Tibial nerve (tissue), 4 donors: ENCODE measurements around the gene RBM26. TPM values are rescaled to one million over a fixed set of nuclear protein-coding genes. Genes with fewer than 3 reads are reported as not detected.

Source experiments
- DNase-seq, 2 donors: peaks; one replicate each; pipeline ENCODE4 v3.0.0-alpha.2; 2019; ENCODE audit warnings: low spot score in 2 of 2
- H3K27ac ChIP-seq, 4 donors: fragments of 200-600 bp; sonication (generic) in 3 of 4; one replicate each; pipeline ENCODE4 v1.5.1; 2017 to 2019; ENCODE audit warnings: mild to moderate bottlenecking in 1 of 4
- H3K27me3 ChIP-seq, 2 donors: fragments of 200-600 bp; sonication (generic) in 1 of 2; one replicate each; pipeline versions ENCODE4 v1.5.1 to v1.6.0; 2017 to 2019
- H3K36me3 ChIP-seq, 3 donors: fragments of 200-600 bp; sonication (generic); one replicate each; pipeline ENCODE4 v1.5.1; 2018 to 2019
- H3K4me1 ChIP-seq, 4 donors: fragments of 200-600 bp; sonication (generic) in 3 of 4; one replicate each; pipeline ENCODE4 v1.5.1; 2017 to 2019
- H3K4me3 ChIP-seq, 4 donors: fragments of 200-600 bp; sonication (generic) in 3 of 4; one replicate each; pipeline ENCODE4 v1.5.1; 2017 to 2019; ENCODE audit warnings: mild to moderate bottlenecking in 1 of 4, moderate library complexity in 1 of 4
- H3K9me3 ChIP-seq, 4 donors: fragments of 200-600 bp; sonication (generic) in 3 of 4; one replicate each; pipeline ENCODE4 v1.5.1; 2017 to 2019
- CTCF ChIP-seq, 5 experiments: fragments of 200-600 bp in 3 of 5; fragments of 450-650 bp in 2 of 5; sonication (generic) in 3 of 5; IDR thresholded peaks; one replicate each; pipeline ENCODE4 v1.5.1; 2016 to 2019; ENCODE audit warnings: antibody characterized with exemption in 5 of 5, mild to moderate bottlenecking in 3 of 5, moderate library complexity in 2 of 5
- EP300 ChIP-seq, 2 donors: sonication (generic); formaldehyde crosslinking; IDR thresholded peaks; one replicate each; pipeline ENCODE4 v1.6.1; 2017; ENCODE audit warnings: antibody characterized with exemption in 2 of 2, mild to moderate bottlenecking in 1 of 2
- POLR2A ChIP-seq, 2 donors: fragments of 450-650 bp; IDR thresholded peaks; one replicate each; pipeline ENCODE4 v1.6.1; 2017; ENCODE audit warnings: antibody characterized with exemption in 2 of 2, mild to moderate bottlenecking in 2 of 2, moderate library complexity in 2 of 2
- WGBS, 2 donors: methylation state at CpG; one replicate each; pipeline ENCODE4 v1.1.5; 2018; 5-methylcytosine and 5-hydroxymethylcytosine counted together
- total RNA-seq, 4 donors: library from RNA; depleted of rRNA; stranded (reverse); fragments of >200 nt; gene quantifications; one replicate each; pipeline ENCODE4 v1.1.0, GENCODE V29; 2016

Gene RBM26
- total RNA-seq, 4 donors from 2014 or later: 37.3 to 55.3 (median 43.3) TPM

- no peak for TF ChIP-seq CTCF (IDR thresholded peaks at IDR 0.05)
- no peak for TF ChIP-seq EP300 (IDR thresholded peaks at IDR 0.05)
- TF ChIP-seq POLR2A (IDR thresholded peaks at IDR 0.05): no peak
- H3K27ac ChIP-seq: no peak overlapping the region
Observed at GRCh38 chr13:79450110-79450509, 44.1 kb upstream of the RBM26 start.

DNA sequence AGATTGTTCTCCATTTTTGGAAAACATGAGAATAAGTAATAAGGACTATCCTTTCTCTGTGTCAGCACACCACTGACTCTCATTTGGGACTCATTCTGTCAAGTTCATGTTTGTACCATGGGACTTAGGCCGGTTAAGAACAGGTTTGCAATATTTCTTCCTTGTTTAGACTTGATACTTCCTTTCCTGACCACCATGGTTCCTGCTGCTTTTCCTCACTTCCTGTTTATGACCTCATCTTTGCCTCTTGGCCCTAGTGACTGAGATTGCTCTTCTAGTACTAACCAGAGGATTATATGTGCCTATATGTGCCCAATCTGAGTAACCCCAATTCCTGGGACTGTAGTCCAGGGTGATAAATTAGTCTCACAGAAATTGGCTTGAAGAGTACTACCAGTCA lies 42.4 kb upstream of the RBM26 start:
- 51 to 77% methylated on average over 1 of the region's 1 CpG for WGBS, 2 donors
- TF ChIP-seq CTCF (IDR thresholded peaks at IDR 0.05) (no peak), POLR2A (IDR thresholded peaks at IDR 0.05) (no peak), EP300 (IDR thresholded peaks at IDR 0.05) (no peak)
- H3K4me1 ChIP-seq: no peaks in the 10 kb centered on the region

More at GRCh38 chr13:79450110-79450509, 44.1 kb upstream of the RBM26 start:
- no peak for DNase-seq
- Histone ChIP-seq H3K36me3 (no peaks in the 10 kb centered on the region), H3K9me3 (no peaks in the 10 kb centered on the region), H3K27me3 (no peaks in the 10 kb centered on the region), H3K4me3 (no peak overlapping the region), H3K4me1 (no peaks in the 10 kb centered on the region)
- 94 to 98% methylated on average over 4 of the region's 4 CpGs for WGBS, 2 donors

GRCh38 chr13:79447741-79448140 lies 41.7 kb upstream of the RBM26 start:
- DNase-seq: no peak
- TF ChIP-seq EP300 (IDR thresholded peaks at IDR 0.05) (no peak), POLR2A (IDR thresholded peaks at IDR 0.05) (no peak), CTCF (IDR thresholded peaks at IDR 0.05) (no peak)
- WGBS, 2 donors: 71 to 73% methylated on average over 2 of the region's 2 CpGs
- no peaks in the 10 kb centered on the region for H3K27me3 ChIP-seq
- no peaks in the 10 kb centered on the region for H3K36me3 ChIP-seq
- no peaks in the 10 kb centered on the region for H3K9me3 ChIP-seq
- H3K4me1 ChIP-seq: no peaks in the 10 kb centered on the region
- H3K4me3 ChIP-seq: no peak overlapping the region
- H3K27ac ChIP-seq: no peak overlapping the region

More for the DNA sequence above, 42.4 kb upstream of the RBM26 start:
- no peaks in the 10 kb centered on the region for H3K27me3 ChIP-seq
- no peaks in the 10 kb centered on the region for H3K36me3 ChIP-seq
- no peaks in the 10 kb centered on the region for H3K9me3 ChIP-seq
- no peak for DNase-seq
- H3K4me3 ChIP-seq: no peak overlapping the region
- H3K27ac ChIP-seq: no peak overlapping the region

DNA sequence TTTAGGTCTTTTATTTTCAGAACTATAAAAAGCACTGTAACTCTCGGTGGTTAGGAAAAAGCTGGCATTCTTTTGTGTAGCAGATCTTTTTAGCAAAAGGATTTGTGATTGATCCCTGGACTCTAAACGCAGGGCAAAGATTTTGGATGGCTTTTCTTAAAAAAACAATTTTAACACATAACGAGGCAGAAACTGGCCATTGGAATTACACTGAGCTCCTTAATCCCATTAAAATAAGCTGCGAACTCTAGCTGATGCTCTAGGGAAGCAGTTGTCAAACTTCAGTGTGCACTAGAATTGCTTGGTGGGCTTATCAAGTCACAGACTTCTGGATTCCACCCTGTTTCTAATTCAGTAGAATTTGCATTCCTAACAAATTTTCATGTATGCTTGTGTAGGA lies 41.1 kb upstream of the RBM26 start:
- no peaks in the 10 kb centered on the region for H3K36me3 ChIP-seq
- no peaks in the 10 kb centered on the region for H3K4me1 ChIP-seq
- H3K27me3 ChIP-seq: no peaks in the 10 kb centered on the region
- no peak overlapping the region for H3K27ac ChIP-seq
- WGBS, 2 donors: 59 to 73% methylated on average over 4 of the region's 4 CpGs
- H3K4me3 ChIP-seq: no peak overlapping the region
- no peak for TF ChIP-seq CTCF (IDR thresholded peaks at IDR 0.05)
- no peak for TF ChIP-seq EP300 (IDR thresholded peaks at IDR 0.05)
- no peak for TF ChIP-seq POLR2A (IDR thresholded peaks at IDR 0.05)
- no peak for DNase-seq
- H3K9me3 ChIP-seq: no peaks in the 10 kb centered on the region

DNA sequence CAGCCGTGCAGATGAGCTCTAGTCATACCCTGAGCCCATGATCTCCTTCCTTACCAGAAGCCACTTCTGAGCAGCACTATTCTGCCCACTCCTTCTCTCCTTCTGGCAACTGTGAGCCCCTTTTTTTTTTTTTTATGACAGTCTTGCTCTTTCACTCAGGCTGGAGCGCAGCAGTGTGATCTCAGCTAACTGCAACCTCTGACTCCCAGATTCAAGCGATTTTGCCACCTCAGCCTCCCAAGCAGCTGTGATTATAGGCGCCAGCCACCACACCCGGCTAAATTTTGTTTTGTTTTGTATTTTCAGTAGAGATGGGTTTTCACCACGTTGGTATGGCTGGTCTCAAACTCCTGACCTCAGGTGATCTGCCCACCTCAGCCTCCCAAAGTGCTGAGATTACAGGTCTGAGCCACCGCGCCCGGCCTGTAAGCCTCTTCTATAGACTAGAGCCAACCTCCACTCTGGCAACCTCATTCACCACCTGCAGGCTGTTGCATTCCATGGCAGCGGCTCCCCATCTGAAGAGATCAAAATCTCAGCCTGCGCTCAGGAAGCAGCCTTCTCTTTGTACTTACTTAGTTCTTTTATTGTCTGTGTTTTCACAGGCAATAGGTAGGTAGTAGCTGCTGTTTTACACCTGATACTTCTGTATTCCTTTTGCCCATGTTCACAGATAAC lies 40.1 kb upstream of the RBM26 start:
- TF ChIP-seq EP300 (IDR thresholded peaks at IDR 0.05): no peak
- no peak for TF ChIP-seq POLR2A (IDR thresholded peaks at IDR 0.05)
- no peak for TF ChIP-seq CTCF (IDR thresholded peaks at IDR 0.05)
- DNase-seq: no peak

More for the DNA sequence above, 40.1 kb upstream of the RBM26 start:
- H3K4me3 ChIP-seq: no peak overlapping the region
- H3K36me3 ChIP-seq: no peaks in the 10 kb centered on the region
- 85 to 89% methylated on average over 11 of the region's 11 CpGs for WGBS, 2 donors
- H3K27ac ChIP-seq: no peak overlapping the region
- H3K27me3 ChIP-seq: no peaks in the 10 kb centered on the region
- H3K4me1 ChIP-seq: no peaks in the 10 kb centered on the region
- H3K9me3 ChIP-seq: no peaks in the 10 kb centered on the region
